Smooth muscle cell of trachea (primary cell): ENCODE results near the gene SMAD1. TPM values are rescaled to one million over a fixed set of nuclear protein-coding genes. Genes with fewer than 3 reads are reported as not detected.

Source experiments
- total RNA-seq: library from RNA; depleted of rRNA; stranded (reverse); fragments of >200 nt; gene quantifications from 2 replicates; pipeline ENCODE4 v1.2.1, GENCODE V29; 2014

SMAD1 gene
- total RNA-seq: 45.3 and 47.6 TPM in 2 replicates

GRCh38 chr4:145481164-145481941 lies at the start of gene SMAD1:
SMAD1 (plus strand) TSS chr4:145481853; CDS start chr4:145514614, 32,761 bp downstream.

Other genes starting within 250 kb of the SMAD1 start
- gene MMAA, start 137.5 kb downstream of the SMAD1 start, total RNA-seq: 4.6 and 7.4 TPM in 2 replicates
- not detected in 2 replicates for gene C4orf51, start 198.3 kb downstream of the SMAD1 start, total RNA-seq